ENCODE measurements around the gene PTGDR. TPM values are rescaled to one million over a fixed set of nuclear protein-coding genes. Genes with fewer than 3 reads are reported as not detected.

PTGDR gene
- total RNA-seq, 1 donor from 2014 or later, result 0.66 TPM

GRCh38 chr14:52307376-52307775 is 39.9 kb downstream of the PTGDR start:
- intact Hi-C loops (cut with micrococcal nuclease), result no loop called here

GRCh38 chr14:52307905-52308304 is 40.4 kb downstream of the PTGDR start:
- intact Hi-C loops (cut with micrococcal nuclease), result no loop called here

DNA sequence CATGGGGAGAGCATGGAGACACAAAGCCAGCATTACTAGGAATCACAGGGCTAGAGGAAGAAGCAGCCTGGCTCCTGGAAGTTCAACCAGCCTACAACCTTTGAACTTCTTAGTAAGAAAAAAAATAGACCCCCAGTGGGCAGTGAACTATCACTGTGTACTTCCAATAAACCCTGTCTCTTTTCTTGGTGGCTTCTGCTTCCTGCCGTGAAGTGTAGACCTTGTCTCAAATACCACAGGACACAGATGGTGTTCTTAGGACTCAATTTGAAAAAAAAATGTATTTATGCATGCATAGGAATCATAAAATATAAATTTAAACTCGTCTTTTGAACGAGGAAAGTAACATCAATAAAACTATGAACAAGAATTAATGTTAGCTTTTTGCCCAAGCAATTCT is 43.0 kb downstream of the PTGDR start:
- intact Hi-C loops (cut with micrococcal nuclease), result loop anchor here (5.0 to 10.0 kb wide), 3 partner anchors 157 to 484 kb away; partner anchors contain the start of genes GNG2 and GNPNAT1

GRCh38 chr14:52312931-52313355 is 45.4 kb downstream of the PTGDR start:
- intact Hi-C loops (cut with micrococcal nuclease), result loop anchor here (5.0 to 10.0 kb wide), 3 partner anchors 154 to 482 kb away; partner anchors contain the start of genes GNG2 and GNPNAT1

- intact Hi-C loops (cut with micrococcal nuclease), result loop anchor here (5.0 to 10.0 kb wide), 3 partner anchors 154 to 481 kb away; partner anchors contain the start of genes GNG2 and GNPNAT1
Measured at GRCh38 chr14:52313462-52313861, 46.0 kb downstream of the PTGDR start.

- intact Hi-C loops (cut with micrococcal nuclease), result loop anchor here (1.0 to 10.0 kb wide), 7 partner anchors 15 to 481 kb away; partner anchors contain the start of genes GNG2, GNPNAT1, GPR137C and PSMC6
Measured at GRCh38 chr14:52313903-52314594, 46.6 kb downstream of the PTGDR start, which contains the start of gene PTGER2. PTGER2 (plus strand) TSS chr14:52314312; CDS start chr14:52314549, 237 bp downstream.

GRCh38 chr14:52314595-52315354 is 47.3 kb downstream of the PTGDR start:
- intact Hi-C loops (cut with micrococcal nuclease), result loop anchor here (1.0 to 10.0 kb wide), 7 partner anchors 14 to 480 kb away; partner anchors contain the start of genes GNG2, GNPNAT1, GPR137C and PSMC6

DNA sequence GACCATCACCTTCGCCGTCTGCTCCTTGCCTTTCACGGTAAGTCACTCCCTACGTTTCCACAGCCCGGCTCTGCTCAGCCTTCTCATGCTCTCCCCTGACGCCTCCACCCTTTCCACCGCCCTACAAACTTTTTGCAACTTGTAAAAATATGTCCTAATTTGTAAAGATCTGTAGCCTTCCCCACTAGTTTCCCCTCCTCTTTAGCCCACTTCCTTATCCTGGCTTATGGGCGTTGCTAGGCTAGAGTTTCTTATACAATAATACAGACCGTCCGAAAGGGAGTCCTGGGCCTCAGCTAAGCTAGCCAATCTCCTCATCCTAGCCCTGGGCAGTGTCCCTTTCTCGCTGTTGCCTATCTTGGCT is 47.8 kb downstream of the PTGDR start:
- intact Hi-C loops (cut with micrococcal nuclease), result loop anchor here (2.0 to 10.0 kb wide), 4 partner anchors 13 to 479 kb away; partner anchors contain the start of genes GNG2, GNPNAT1 and PSMC6

DNA sequence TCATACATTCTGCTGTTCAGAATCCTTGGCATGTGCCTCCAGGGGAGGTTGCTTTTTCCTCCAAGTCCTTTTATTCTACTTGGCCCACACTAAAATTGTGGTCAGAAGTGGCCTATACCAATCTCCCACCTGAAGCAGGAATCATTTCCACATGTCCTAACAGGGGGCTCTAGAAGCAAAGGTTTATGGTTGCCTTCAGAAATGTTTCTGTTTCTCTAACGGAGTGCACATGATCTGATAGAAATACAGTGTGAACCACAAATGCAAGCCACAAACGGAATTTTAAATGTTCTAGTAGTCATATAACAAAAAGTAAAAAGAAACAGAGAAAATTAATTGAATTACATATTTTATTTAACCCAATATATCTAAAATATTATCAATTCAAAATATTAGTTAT is 50.6 kb downstream of the PTGDR start:
- intact Hi-C loops (cut with micrococcal nuclease), result loop anchor here (1.0 to 10.0 kb wide), 5 partner anchors 9 to 477 kb away; partner anchors contain the start of genes GNG2 and GNPNAT1

DNA sequence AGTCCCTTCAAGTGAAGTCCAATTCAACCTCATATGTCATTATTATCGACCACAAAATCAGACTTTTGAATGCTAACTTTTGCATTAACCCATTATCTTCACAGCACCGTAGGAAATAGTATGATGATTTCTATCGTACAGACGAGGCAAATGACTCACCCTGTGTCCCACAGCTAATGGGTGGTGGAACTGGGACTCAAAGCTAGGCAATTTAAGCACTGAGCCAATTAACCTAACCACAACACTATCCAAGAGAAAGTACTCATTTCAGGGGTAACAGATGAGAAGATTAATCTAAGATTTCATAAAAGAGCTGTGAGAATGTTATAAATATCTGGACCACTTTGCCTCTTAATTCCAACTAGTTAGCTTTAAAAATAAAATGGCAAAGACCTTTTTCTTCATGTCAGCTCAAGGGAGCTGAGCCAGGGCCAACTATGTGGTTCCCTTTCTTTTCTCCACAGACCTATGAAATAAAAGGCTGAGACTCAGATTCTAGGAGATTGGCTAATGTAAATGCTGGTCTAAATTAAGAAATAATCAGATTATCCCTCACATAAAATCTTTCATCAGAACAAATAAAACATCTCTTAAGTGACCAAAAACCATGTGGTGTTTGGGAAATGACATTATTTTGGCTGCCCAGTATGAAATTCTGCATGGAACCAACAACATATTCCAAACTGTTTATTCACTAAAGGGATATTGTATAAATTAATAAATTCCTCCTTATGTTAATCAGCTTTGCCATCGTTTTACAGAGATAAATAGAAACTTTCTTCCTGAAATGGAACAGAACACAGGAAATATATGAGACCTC is 51.5 kb downstream of the PTGDR start:
- intact Hi-C loops (cut with micrococcal nuclease), result loop anchor here (1.0 to 10.0 kb wide), 5 partner anchors 8 to 476 kb away; partner anchors contain the start of genes GNG2 and GNPNAT1

DNA sequence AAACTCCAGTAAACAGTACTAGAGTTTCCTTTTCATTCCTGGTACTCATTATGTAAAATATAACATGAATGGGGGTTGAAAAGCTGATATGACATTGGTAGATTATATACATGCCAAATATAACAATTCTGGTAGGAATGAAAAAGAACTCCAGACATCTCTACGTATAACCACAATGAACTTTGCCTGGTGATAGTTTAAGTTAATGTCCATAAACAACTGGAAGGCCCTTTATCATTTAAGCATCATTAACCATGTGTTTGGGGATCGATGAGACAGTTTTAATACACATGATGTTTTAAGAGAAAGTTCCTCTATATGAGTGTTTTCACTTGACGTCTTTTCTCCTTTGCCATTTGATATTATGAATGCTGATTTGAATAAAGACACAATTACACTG is 52.4 kb downstream of the PTGDR start:
- intact Hi-C loops (cut with micrococcal nuclease), result loop anchor here (2.0 to 10.0 kb wide), 3 partner anchors 81 to 475 kb away; partner anchors contain the start of genes GNG2 and GNPNAT1

- intact Hi-C loops (cut with micrococcal nuclease), result no loop called here
Measured at GRCh38 chr14:52325126-52325525, 57.6 kb downstream of the PTGDR start.

DNA sequence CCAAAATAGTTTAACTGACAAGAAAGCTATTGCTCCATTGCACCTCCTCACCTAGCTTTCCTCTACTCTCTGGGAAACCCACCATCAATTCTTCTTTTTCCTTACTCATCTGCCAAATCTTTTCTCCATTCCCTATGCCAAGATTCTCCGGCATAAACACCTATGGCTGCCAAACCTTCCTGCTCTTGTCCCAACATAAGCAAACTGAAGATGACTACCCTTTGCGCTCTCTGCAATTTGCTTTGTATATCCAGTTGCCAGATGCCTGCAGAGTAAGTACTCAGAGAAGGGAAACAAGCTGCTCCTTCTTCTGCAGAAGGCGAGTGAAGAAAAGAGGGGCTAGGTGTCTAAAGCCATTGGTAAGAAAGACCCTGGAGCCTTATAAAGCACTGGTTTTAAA is 58.1 kb downstream of the PTGDR start:
- intact Hi-C loops (cut with micrococcal nuclease), result no loop called here

Other genes starting within 250 kb of the PTGDR start
- gene NID2, start 198.6 kb upstream of the PTGDR start, total RNA-seq, result 0.36 and 0.82 TPM in 2 replicates
- 123 and 128 TPM in 2 replicates for gene PTGER2, start 46.6 kb downstream of the PTGDR start, total RNA-seq